Esophagus muscularis mucosa (tissue), 4 donors: ENCODE measurements around the gene KLHL13.

Experiments
- EP300 ChIP-seq: sonication (generic); formaldehyde crosslinking; IDR thresholded peaks from one replicate; pipeline ENCODE4 v1.6.1; 2017; ENCODE audit warnings: antibody characterized with exemption
- POLR2A ChIP-seq: fragments of 450-650 bp; IDR thresholded peaks from one replicate; pipeline ENCODE4 v1.6.1; 2017; ENCODE audit warnings: antibody characterized with exemption, moderate library complexity, mild to moderate bottlenecking, low read depth
- POLR2AphosphoS5 ChIP-seq, 2 donors: sonication (generic); formaldehyde crosslinking; IDR thresholded peaks; one replicate each; pipeline ENCODE4 v1.6.1; 2017; ENCODE audit warnings: antibody characterized with exemption in 2 of 2
- TF ChIP-seq, protein P1 (sequence below), 3 experiments: fragments of 200-600 bp in 2 of 3; fragments of 450-650 bp in 1 of 3; sonication (generic) in 2 of 3; IDR thresholded peaks; one replicate each; pipeline ENCODE4 v1.5.1; 2017 to 2019; ENCODE audit warnings: antibody characterized with exemption in 3 of 3, mild to moderate bottlenecking in 2 of 3, moderate library complexity in 1 of 3

DNA sequence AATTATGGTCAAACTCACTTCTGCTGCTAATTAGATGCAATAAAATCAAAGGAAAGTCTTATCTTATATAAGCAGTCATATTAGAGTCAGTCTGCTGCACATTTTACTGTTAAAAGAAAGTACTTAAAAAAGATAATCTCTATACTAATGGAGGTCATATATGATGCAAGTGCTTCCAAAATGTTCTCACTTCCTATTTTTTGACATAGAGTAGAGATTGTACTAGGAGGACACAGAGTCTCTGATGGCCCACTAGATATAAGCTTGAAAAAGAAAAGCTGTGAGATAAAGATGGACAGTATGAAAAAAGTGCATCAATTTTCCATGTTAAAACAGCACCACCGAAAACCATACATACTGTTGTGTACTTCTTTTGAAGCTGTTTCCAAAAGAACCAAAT lies 196.9 kb downstream of the KLHL13 start:
- TF ChIP-seq POLR2AphosphoS5 (IDR thresholded peaks at IDR 0.05) (no peak), EP300 (no peak), POLR2A (no peak)
- TF ChIP-seq, protein P1, sequence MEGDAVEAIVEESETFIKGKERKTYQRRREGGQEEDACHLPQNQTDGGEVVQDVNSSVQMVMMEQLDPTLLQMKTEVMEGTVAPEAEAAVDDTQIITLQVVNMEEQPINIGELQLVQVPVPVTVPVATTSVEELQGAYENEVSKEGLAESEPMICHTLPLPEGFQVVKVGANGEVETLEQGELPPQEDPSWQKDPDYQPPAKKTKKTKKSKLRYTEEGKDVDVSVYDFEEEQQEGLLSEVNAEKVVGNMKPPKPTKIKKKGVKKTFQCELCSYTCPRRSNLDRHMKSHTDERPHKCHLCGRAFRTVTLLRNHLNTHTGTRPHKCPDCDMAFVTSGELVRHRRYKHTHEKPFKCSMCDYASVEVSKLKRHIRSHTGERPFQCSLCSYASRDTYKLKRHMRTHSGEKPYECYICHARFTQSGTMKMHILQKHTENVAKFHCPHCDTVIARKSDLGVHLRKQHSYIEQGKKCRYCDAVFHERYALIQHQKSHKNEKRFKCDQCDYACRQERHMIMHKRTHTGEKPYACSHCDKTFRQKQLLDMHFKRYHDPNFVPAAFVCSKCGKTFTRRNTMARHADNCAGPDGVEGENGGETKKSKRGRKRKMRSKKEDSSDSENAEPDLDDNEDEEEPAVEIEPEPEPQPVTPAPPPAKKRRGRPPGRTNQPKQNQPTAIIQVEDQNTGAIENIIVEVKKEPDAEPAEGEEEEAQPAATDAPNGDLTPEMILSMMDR (IDR thresholded peaks at IDR 0.05) = no peak
